Liver (tissue), 3 donors: ENCODE results near the gene GJB5.

Source experiments
- CTCF ChIP-seq: fragments of 150-350 bp; IDR thresholded peaks from 2 replicates; pipeline ENCODE4 v1.5.1; 2017; ENCODE audit warnings: improper control_type of control experiment, low read depth, low read length; ENCODE audit not compliant: missing input control
- FOXA1 ChIP-seq: IDR thresholded peaks from 2 replicates; pipeline ENCODE4 v1.6.1; 2016; ENCODE audit warnings: antibody characterized with exemption
- GABPA ChIP-seq, 2 donors: IDR thresholded peaks in 1 of 2; conservative IDR thresholded peaks in 1 of 2; 2 replicates each; pipeline ENCODE4 v1.6.1; 2016; ENCODE audit warnings: antibody characterized with exemption in 2 of 2, mild to moderate bottlenecking in 1 of 2, moderate library complexity in 1 of 2
- HNF4A ChIP-seq, 2 donors: conservative IDR thresholded peaks; 2 replicates each; pipeline ENCODE4 v1.6.1; 2016; ENCODE audit warnings: antibody characterized with exemption in 2 of 2, mild to moderate bottlenecking in 2 of 2
- JUND ChIP-seq, 2 donors: IDR thresholded peaks; 2 replicates each; pipeline ENCODE4 v1.6.1; 2016; ENCODE audit warnings: antibody characterized with exemption in 2 of 2
- MAX ChIP-seq: IDR thresholded peaks from 2 replicates; pipeline ENCODE4 v1.6.1; 2016; ENCODE audit warnings: antibody characterized with exemption
- NR2F2 ChIP-seq: IDR thresholded peaks from 2 replicates; pipeline ENCODE4 v1.6.1; 2016; ENCODE audit warnings: antibody characterized with exemption
- RAD21 ChIP-seq, 2 donors: IDR thresholded peaks; 2 replicates each; pipeline ENCODE4 v1.6.1; 2016; ENCODE audit warnings: antibody characterized with exemption in 2 of 2, mild to moderate bottlenecking in 2 of 2
- REST ChIP-seq: IDR thresholded peaks from 2 replicates; pipeline ENCODE4 v1.6.1; 2016; ENCODE audit warnings: antibody characterized with exemption, mild to moderate bottlenecking
- SP1 ChIP-seq: IDR thresholded peaks from 2 replicates; pipeline ENCODE4 v1.6.1; 2018; ENCODE audit warnings: antibody characterized with exemption, mild to moderate bottlenecking
- TAF1 ChIP-seq: conservative IDR thresholded peaks from 2 replicates; pipeline ENCODE4 v1.6.1; 2016; ENCODE audit warnings: antibody characterized with exemption, mild to moderate bottlenecking
- YY1 ChIP-seq: IDR thresholded peaks from 2 replicates; pipeline ENCODE4 v1.6.1; 2016; ENCODE audit warnings: antibody characterized with exemption, mild to moderate bottlenecking
- ZBTB33 ChIP-seq: IDR thresholded peaks from 2 replicates; pipeline ENCODE4 v1.6.1; 2016; ENCODE audit warnings: antibody characterized with exemption
- donor health status: healthy.
- donor health status: healthy.

GRCh38 chr1:34779962-34780361 is 25.1 kb downstream of the GJB5 start:
- TF ChIP-seq CTCF: no peak
- TF ChIP-seq MAX: no peak
- no peak for TF ChIP-seq YY1
- no peak for TF ChIP-seq FOXA1
- TF ChIP-seq SP1: no peak
- no peak for TF ChIP-seq HNF4A (conservative IDR thresholded peaks at IDR 0.05)
- TF ChIP-seq TAF1: no peak
- TF ChIP-seq ZBTB33: no peak
- no peak for TF ChIP-seq JUND (IDR thresholded peaks at IDR 0.05)
- TF ChIP-seq GABPA (IDR thresholded peaks at IDR 0.05 in 1 of 2, conservative IDR thresholded peaks at IDR 0.05 in 1 of 2): no peak
- no peak for TF ChIP-seq NR2F2
- no peak for TF ChIP-seq RAD21 (IDR thresholded peaks at IDR 0.05)
- no peak for TF ChIP-seq REST
